ENCODE results near the gene AQP3.

DNA sequence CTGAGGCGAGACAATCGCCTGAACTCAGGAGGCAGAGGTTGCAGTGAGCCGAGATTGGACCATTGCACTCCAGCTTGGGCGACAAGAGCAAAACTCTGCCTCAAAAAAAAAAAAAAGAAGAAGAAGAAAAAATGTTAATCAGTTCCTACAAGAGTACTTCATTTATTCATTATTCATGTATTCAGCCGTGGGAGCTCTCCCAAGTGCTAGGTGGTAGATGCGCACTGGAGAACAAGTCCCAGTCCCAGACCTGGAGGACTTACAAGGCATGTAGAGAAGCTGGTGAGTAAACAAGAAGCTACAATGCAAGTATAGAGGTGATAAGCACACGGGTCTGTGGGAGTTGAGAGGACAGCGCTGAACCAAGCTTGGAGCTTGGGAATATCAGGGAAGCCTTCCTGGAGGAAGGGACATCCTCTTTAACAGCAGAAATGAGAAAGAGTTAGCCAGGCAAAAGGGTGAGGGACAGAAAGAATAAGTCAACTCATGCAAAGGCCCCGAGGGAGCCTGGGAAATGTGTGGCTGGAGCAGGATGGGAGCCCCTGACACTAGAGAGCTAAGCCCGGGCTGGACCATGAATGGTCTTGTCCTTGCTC lies 27.6 kb downstream of the AQP3 start:
- TF ChIP-seq POLR2A (IDR thresholded peaks at IDR 0.05) (no peak), EP300 (IDR thresholded peaks at IDR 0.05) (no peak)
- TF ChIP-seq, protein P1, sequence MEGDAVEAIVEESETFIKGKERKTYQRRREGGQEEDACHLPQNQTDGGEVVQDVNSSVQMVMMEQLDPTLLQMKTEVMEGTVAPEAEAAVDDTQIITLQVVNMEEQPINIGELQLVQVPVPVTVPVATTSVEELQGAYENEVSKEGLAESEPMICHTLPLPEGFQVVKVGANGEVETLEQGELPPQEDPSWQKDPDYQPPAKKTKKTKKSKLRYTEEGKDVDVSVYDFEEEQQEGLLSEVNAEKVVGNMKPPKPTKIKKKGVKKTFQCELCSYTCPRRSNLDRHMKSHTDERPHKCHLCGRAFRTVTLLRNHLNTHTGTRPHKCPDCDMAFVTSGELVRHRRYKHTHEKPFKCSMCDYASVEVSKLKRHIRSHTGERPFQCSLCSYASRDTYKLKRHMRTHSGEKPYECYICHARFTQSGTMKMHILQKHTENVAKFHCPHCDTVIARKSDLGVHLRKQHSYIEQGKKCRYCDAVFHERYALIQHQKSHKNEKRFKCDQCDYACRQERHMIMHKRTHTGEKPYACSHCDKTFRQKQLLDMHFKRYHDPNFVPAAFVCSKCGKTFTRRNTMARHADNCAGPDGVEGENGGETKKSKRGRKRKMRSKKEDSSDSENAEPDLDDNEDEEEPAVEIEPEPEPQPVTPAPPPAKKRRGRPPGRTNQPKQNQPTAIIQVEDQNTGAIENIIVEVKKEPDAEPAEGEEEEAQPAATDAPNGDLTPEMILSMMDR (IDR thresholded peaks at IDR 0.05): no peak
